Measurements from ENCODE around the gene GALNT6.

GRCh38 chr12:51373187-51373586 is 18.0 kb downstream of the GALNT6 start:
- TF ChIP-seq CTCF (IDR thresholded peaks at IDR 0.05) (no peak), POLR2A (IDR thresholded peaks at IDR 0.05) (no peak)

All from testis (tissue), 2 donors.